H1 (cell line): Measurements from ENCODE around the gene LPP. TPM values are rescaled to one million over a fixed set of nuclear protein-coding genes. Genes with fewer than 3 reads are reported as not detected.

Experiments
- CBX5 ChIP-seq: fragments of 300-800, 300-1000 bp; sonication (generic); IDR thresholded peaks from 2 replicates; pipeline ENCODE4 v1.7.1; 2016; ENCODE audit warnings: antibody characterized with exemption, low read length, low read depth
- polyA plus RNA-seq, 7 experiments: library from polyadenylated mRNA; depleted of rRNA in 3 of 7; stranded (reverse) in 5 of 7; unstranded in 2 of 7; fragments of >200 nt in 5 of 7; fragments of 200-250 nt in 2 of 7; gene quantifications; 1 replicate in 5 of 7; 2 replicates in 1 of 7; 4 replicates in 1 of 7; pipeline versions ENCODE4 v1.2.1 to v1.2.3, GENCODE V29; 2011 to 2013; ENCODE audit warnings: missing spikeins in 2 of 7, mixed read lengths in 2 of 7
- total RNA-seq: library from RNA; stranded (reverse); fragmentation: NEBNext Ultra II Directional; extraction: Animal tissue kit (Norgen Biotek cat#: 25700); gene quantifications from 2 replicates; pipeline ENCODE4 v1.2.1, GENCODE V29; 2021

LPP gene
- total and polyA plus RNA-seq, 2 of the 8 experiments (the other 6 are each of a cell fraction or from before 2014, with no cell fraction given): 10.0 to 53.3 TPM

- TF ChIP-seq CBX5: no peak
Observed at GRCh38 chr3:188918093-188918492, 764.1 kb downstream of the LPP start (continued).
